Measurements from ENCODE around the gene ADARB2.

DNA sequence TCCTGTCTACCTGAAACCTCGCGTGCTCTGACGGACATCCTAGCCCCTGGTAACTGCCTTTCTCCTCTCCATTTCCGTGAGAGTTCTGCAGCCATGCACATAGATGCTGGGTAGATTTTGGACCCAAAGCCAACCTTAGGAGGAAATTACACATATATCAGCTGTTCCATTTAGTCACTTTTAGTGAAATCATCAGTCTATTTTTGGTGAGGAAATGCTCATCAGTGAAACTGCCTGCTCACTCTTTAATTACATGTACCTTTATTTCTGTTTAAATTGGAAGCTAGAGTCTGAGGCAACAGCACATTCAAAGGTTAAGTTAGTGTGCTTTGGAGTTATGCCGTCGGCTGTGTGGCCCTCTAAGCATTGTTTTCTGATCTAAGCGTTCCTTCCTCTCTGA lies 449.8 kb downstream of the ADARB2 start:
- TF ChIP-seq, protein P1, sequence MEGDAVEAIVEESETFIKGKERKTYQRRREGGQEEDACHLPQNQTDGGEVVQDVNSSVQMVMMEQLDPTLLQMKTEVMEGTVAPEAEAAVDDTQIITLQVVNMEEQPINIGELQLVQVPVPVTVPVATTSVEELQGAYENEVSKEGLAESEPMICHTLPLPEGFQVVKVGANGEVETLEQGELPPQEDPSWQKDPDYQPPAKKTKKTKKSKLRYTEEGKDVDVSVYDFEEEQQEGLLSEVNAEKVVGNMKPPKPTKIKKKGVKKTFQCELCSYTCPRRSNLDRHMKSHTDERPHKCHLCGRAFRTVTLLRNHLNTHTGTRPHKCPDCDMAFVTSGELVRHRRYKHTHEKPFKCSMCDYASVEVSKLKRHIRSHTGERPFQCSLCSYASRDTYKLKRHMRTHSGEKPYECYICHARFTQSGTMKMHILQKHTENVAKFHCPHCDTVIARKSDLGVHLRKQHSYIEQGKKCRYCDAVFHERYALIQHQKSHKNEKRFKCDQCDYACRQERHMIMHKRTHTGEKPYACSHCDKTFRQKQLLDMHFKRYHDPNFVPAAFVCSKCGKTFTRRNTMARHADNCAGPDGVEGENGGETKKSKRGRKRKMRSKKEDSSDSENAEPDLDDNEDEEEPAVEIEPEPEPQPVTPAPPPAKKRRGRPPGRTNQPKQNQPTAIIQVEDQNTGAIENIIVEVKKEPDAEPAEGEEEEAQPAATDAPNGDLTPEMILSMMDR (IDR thresholded peaks at IDR 0.05): no peak
- no peak for TF ChIP-seq POLR2A (IDR thresholded peaks at IDR 0.05)

Measured in testis (tissue), 2 donors.